H9 (cell line): Measurements from ENCODE around the gene ADGRF5. TPM values are rescaled to one million over a fixed set of nuclear protein-coding genes. Genes with fewer than 3 reads are reported as not detected.

Source experiments
- DNase-seq: peaks from one replicate; pipeline ENCODE4 v3.0.0-alpha.2; 2017
- H2AFZ ChIP-seq: one replicate; pipeline ENCODE4 v1.6.1; 2013; ENCODE audit warnings: mild to moderate bottlenecking, low read length, control low read depth, moderate library complexity
- H2AK5ac ChIP-seq: 2 replicates; pipeline ENCODE4 v1.6.1; 2013; ENCODE audit warnings: low read length, control low read depth, mixed read lengths; ENCODE audit not compliant: insufficient read length
- H2BK120ac ChIP-seq: one replicate; pipeline ENCODE4 v1.6.1; 2013; ENCODE audit warnings: low read depth, mild to moderate bottlenecking, low read length, control low read depth, inconsistent platforms; ENCODE audit not compliant: poor library complexity, severe bottlenecking
- H2BK12ac ChIP-seq: 2 replicates; pipeline ENCODE4 v1.6.1; 2013; ENCODE audit warnings: low read length, control low read depth, mixed read lengths, low read depth; ENCODE audit not compliant: insufficient read length
- H2BK15ac ChIP-seq: 2 replicates; pipeline ENCODE4 v1.6.1; 2013; ENCODE audit warnings: low read depth, low read length, control low read depth
- H2BK20ac ChIP-seq: one replicate; pipeline ENCODE4 v1.6.1; 2013; ENCODE audit warnings: low read depth, mild to moderate bottlenecking, low read length, control low read depth, inconsistent platforms; ENCODE audit not compliant: poor library complexity, severe bottlenecking
- H2BK5ac ChIP-seq: 2 replicates; pipeline ENCODE4 v1.6.1; 2013; ENCODE audit warnings: low read length, control low read depth, mixed read lengths; ENCODE audit not compliant: insufficient read length
- H3K14ac ChIP-seq: 2 replicates; pipeline ENCODE4 v1.6.1; 2013; ENCODE audit warnings: low read length, control low read depth; ENCODE audit not compliant: insufficient read depth
- H3K18ac ChIP-seq: 2 replicates; pipeline ENCODE4 v1.6.1; 2013; ENCODE audit warnings: low read depth, mild to moderate bottlenecking, mixed read lengths, low read length, control low read depth; ENCODE audit not compliant: insufficient read length
- H3K23ac ChIP-seq: 2 replicates; pipeline ENCODE4 v1.6.1; 2013; ENCODE audit warnings: low read length, control low read depth, mixed read lengths, low read depth; ENCODE audit not compliant: insufficient read length
- H3K23me2 ChIP-seq: 2 replicates; pipeline ENCODE4 v1.6.1; 2013; ENCODE audit warnings: low read depth, mild to moderate bottlenecking, mixed read lengths, low read length, control low read depth; ENCODE audit not compliant: insufficient read length, poor library complexity, severe bottlenecking
- H3K27ac ChIP-seq: 2 replicates; pipeline ENCODE4 v1.5.1; 2013; ENCODE audit warnings: low read length, control low read depth, mixed read lengths, low read depth; ENCODE audit not compliant: insufficient read length
- H3K27me3 ChIP-seq: 2 replicates; pipeline ENCODE4 v1.6.1; 2013; ENCODE audit warnings: low read length, control low read depth, inconsistent platforms; ENCODE audit not compliant: insufficient read depth
- H3K4ac ChIP-seq: 2 replicates; pipeline ENCODE4 v1.6.1; 2013; ENCODE audit warnings: low read depth, mild to moderate bottlenecking, control low read depth, inconsistent platforms, low read length, moderate library complexity
- H3K4me1 ChIP-seq: 2 replicates; pipeline ENCODE4 v1.6.1; 2013; ENCODE audit warnings: low read length, control low read depth, inconsistent platforms; ENCODE audit not compliant: insufficient read depth
- H3K4me2 ChIP-seq: 2 replicates; pipeline ENCODE4 v1.6.1; 2013; ENCODE audit warnings: low read length, control low read depth, mixed read lengths; ENCODE audit not compliant: insufficient read length, insufficient read depth
- H3K56ac ChIP-seq: 2 replicates; pipeline ENCODE4 v1.6.1; 2013; ENCODE audit warnings: low read depth, mild to moderate bottlenecking, mixed read lengths, low read length, control low read depth; ENCODE audit not compliant: insufficient read length
- H3K79me1 ChIP-seq: 2 replicates; pipeline ENCODE4 v1.6.1; 2013; ENCODE audit warnings: low read depth, mild to moderate bottlenecking, moderate library complexity, low read length, control low read depth, inconsistent platforms; ENCODE audit not compliant: insufficient read depth, poor library complexity, severe bottlenecking
- H3K79me2 ChIP-seq: 2 replicates; pipeline ENCODE4 v1.6.1; 2013; ENCODE audit warnings: low read length, control low read depth, inconsistent platforms; ENCODE audit not compliant: insufficient read depth
- H3K9ac ChIP-seq: 2 replicates; pipeline ENCODE4 v1.6.1; 2013; ENCODE audit warnings: low read length, control low read depth, mixed read lengths; ENCODE audit not compliant: insufficient read length; ENCODE audit errors: extremely low read depth
- H3K9me3 ChIP-seq: one replicate; pipeline ENCODE4 v1.6.1; 2013; ENCODE audit warnings: low read depth, low read length, inconsistent platforms; ENCODE audit not compliant: control insufficient read depth
- H3T11ph ChIP-seq: one replicate; pipeline ENCODE4 v1.6.1; 2013; ENCODE audit warnings: mild to moderate bottlenecking, low read length, control low read depth, inconsistent platforms
- H4K20me1 ChIP-seq: one replicate; pipeline ENCODE4 v1.6.1; 2013; ENCODE audit not compliant: control insufficient read depth, insufficient read length, insufficient read depth
- H4K5ac ChIP-seq: 2 replicates; pipeline ENCODE4 v1.6.1; 2013; ENCODE audit warnings: low read depth, mild to moderate bottlenecking, mixed read lengths, low read length, control low read depth; ENCODE audit not compliant: insufficient read length
- H4K8ac ChIP-seq: replicated peaks from 2 replicates; pipeline ENCODE4 v1.6.1; 2013; ENCODE audit warnings: low read length, control low read depth, mixed read lengths, low read depth; ENCODE audit not compliant: insufficient read length
- H4K91ac ChIP-seq: 2 replicates; pipeline ENCODE4 v1.6.1; 2013; ENCODE audit warnings: low read depth, mild to moderate bottlenecking, moderate library complexity, mixed read lengths, low read length, control low read depth; ENCODE audit not compliant: insufficient read length
- H3K27ac Mint-ChIP-seq, 3 experiments: 2 replicates in 2 of 3; 3 replicates in 1 of 3; pipeline ENCODE4 v1.8.0; 2020 to 2021; ENCODE audit warnings: mixed read lengths in 3 of 3, mild to moderate bottlenecking in 1 of 3, moderate library complexity in 1 of 3
- H3K27me3 Mint-ChIP-seq: 2 replicates; pipeline ENCODE4 v1.8.0; 2021; ENCODE audit warnings: low read depth, mild to moderate bottlenecking, moderate library complexity, mixed read lengths
- H3K36me3 Mint-ChIP-seq, 3 experiments: 2 replicates in 2 of 3; 3 replicates in 1 of 3; pipeline ENCODE4 v1.8.0; 2020 to 2021; ENCODE audit warnings: low read depth in 3 of 3, mixed read lengths in 3 of 3; ENCODE audit not compliant: insufficient read depth in 1 of 3
- H3K4me1 Mint-ChIP-seq, 2 experiments: 2 replicates each; pipeline ENCODE4 v1.8.0; 2020; ENCODE audit warnings: mixed read lengths in 2 of 2
- H3K4me3 Mint-ChIP-seq, 2 experiments: 2 replicates in 1 of 2; 3 replicates in 1 of 2; pipeline ENCODE4 v1.8.0; 2020 to 2021; ENCODE audit warnings: mild to moderate bottlenecking in 2 of 2, mixed read lengths in 2 of 2, moderate library complexity in 1 of 2
- H3K9me3 Mint-ChIP-seq, 2 experiments: 2 replicates in 1 of 2; 3 replicates in 1 of 2; pipeline ENCODE4 v1.8.0; 2020; ENCODE audit warnings: mild to moderate bottlenecking in 2 of 2, mixed read lengths in 2 of 2, moderate library complexity in 1 of 2
- WGBS: extraction: QIAGEN DNeasy Blood & Tissue Kit; methylation state at CpG from one replicate; pipeline ENCODE4 v1.1.7; 2013; ENCODE audit warnings: missing lambda C conversion rate, low lambda C conversion rate, mixed read lengths; ENCODE audit not compliant: insufficient read length; ENCODE audit errors: extremely low coverage; 5-methylcytosine and 5-hydroxymethylcytosine counted together
- total RNA-seq: library from RNA; stranded (reverse); gene quantifications from 2 replicates; pipeline ENCODE4 v1.2.1, GENCODE V29; 2021
- TF ChIP-seq, protein P1 (sequence below): fragments of 200-600 bp; sonication (generic); conservative IDR thresholded peaks from 3 replicates; pipeline ENCODE4 v1.8.0; 2021; ENCODE audit warnings: antibody characterized with exemption, mild to moderate bottlenecking

Gene ADGRF5
- total RNA-seq, 1 experiment from 2014 or later, result not detected

DNA sequence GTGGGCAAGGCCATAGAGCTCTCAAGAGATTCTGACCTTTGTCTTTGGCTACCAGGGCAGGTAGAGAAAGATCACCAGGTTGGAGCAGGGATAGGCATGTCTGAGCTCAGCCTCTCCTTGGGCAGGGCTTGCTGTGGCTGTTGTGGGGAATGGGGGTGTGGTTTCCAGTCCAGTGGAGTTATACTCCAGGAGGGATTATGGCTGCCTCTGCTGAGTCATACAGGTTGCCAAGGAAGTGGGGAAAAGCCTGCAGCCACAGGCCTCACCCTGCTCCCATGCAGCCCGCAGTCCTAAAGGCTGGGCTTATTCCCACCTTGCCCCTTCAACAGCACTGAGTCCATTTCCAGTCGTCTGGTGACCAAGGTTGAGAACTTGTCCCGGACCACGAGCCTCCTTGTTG is 106.6 kb downstream of the ADGRF5 start:
- H3K9me3 ChIP-seq, result no peaks in the 10 kb centered on the region
- DNase-seq, result no peak
- no peak overlapping the region for H2AK5ac ChIP-seq
- no peak overlapping the region for H4K5ac ChIP-seq
- H3K79me1 ChIP-seq, result no peaks in the 10 kb centered on the region
- no peak overlapping the region for H3K27ac Mint-ChIP-seq
- H3K4me1 Mint-ChIP-seq, result peaks cover 0 to 2% of the 10 kb centered on the region in 2 experiments; a peak in 1 of 4 replicates
- H3K4me2 ChIP-seq, result no peak overlapping the region
- no peaks in the 10 kb centered on the region; a peak in 2 of 5 replicates for H3K9me3 Mint-ChIP-seq
- TF ChIP-seq, protein P1, sequence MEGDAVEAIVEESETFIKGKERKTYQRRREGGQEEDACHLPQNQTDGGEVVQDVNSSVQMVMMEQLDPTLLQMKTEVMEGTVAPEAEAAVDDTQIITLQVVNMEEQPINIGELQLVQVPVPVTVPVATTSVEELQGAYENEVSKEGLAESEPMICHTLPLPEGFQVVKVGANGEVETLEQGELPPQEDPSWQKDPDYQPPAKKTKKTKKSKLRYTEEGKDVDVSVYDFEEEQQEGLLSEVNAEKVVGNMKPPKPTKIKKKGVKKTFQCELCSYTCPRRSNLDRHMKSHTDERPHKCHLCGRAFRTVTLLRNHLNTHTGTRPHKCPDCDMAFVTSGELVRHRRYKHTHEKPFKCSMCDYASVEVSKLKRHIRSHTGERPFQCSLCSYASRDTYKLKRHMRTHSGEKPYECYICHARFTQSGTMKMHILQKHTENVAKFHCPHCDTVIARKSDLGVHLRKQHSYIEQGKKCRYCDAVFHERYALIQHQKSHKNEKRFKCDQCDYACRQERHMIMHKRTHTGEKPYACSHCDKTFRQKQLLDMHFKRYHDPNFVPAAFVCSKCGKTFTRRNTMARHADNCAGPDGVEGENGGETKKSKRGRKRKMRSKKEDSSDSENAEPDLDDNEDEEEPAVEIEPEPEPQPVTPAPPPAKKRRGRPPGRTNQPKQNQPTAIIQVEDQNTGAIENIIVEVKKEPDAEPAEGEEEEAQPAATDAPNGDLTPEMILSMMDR, result no peak
- H3K23ac ChIP-seq, result no peak overlapping the region
- H3K27me3 Mint-ChIP-seq, result no peaks in the 10 kb centered on the region
- H3K4me3 Mint-ChIP-seq, result no peak overlapping the region
- no peak overlapping the region for H2BK20ac ChIP-seq
- H3K4ac ChIP-seq, result no peak overlapping the region
- no peak overlapping the region for H4K8ac ChIP-seq
- no peaks in the 10 kb centered on the region; a peak in 2 of 7 replicates for H3K36me3 Mint-ChIP-seq
- H3K18ac ChIP-seq, result no peak overlapping the region
- no peaks in the 10 kb centered on the region for H3K4me1 ChIP-seq
- H4K91ac ChIP-seq, result no peak overlapping the region
- no peak overlapping the region for H3K9ac ChIP-seq
- no CpG with 5 or more reads among the region's 4 CpGs for WGBS
- H3K27ac ChIP-seq, result no peak overlapping the region
- no peak overlapping the region for H3K56ac ChIP-seq
- no peak overlapping the region for H3T11ph ChIP-seq
- no peak overlapping the region for H2AFZ ChIP-seq
- no peaks in the 10 kb centered on the region for H3K27me3 ChIP-seq
- no peak overlapping the region for H2BK120ac ChIP-seq
- no peak overlapping the region for H3K14ac ChIP-seq
- H2BK15ac ChIP-seq, result no peak overlapping the region
- no peak overlapping the region for H2BK5ac ChIP-seq
- no peak overlapping the region for H2BK12ac ChIP-seq
- H4K20me1 ChIP-seq, result no peaks in the 10 kb centered on the region
- no peaks in the 10 kb centered on the region for H3K23me2 ChIP-seq
- H3K79me2 ChIP-seq, result no peaks in the 10 kb centered on the region
